Uterus (tissue), 4 donors: ENCODE measurements around the gene LSS. TPM values are rescaled to one million over a fixed set of nuclear protein-coding genes. Genes with fewer than 3 reads are reported as not detected.

Experiments used
- total RNA-seq, 4 donors: library from RNA; depleted of rRNA in 3 of 4; stranded (reverse); fragments of >200 nt in 3 of 4; gene quantifications; one replicate each; pipeline versions ENCODE4 v1.1.0 to v1.2.4, GENCODE V29; 2014 to 2023
- donor health status: DM: yes; HTN: yes; CAD: no.

LSS gene
- total RNA-seq, 4 donors from 2014 or later: 35.4 to 94.0 (median 41.5) TPM

Other genes with a start within 250 kb of the LSS start
- 1,000 to 10,000 TPM in 1 of 4 donors, 100 to 1,000 TPM in 3; 621 to 1,160 (median 804) TPM for gene COL6A1, start 247.0 kb downstream of the LSS start, total RNA-seq
- 1,000 to 10,000 TPM in 2 of 4 donors, 100 to 1,000 TPM in 2; 321 to 1,200 (median 948) TPM for gene COL6A2, start 130.7 kb downstream of the LSS start, total RNA-seq
- 1 to 10 TPM in 2 of 4 donors, not detected in 2; 4.5 to 7.0 TPM for gene FTCD, start 73.2 kb downstream of the LSS start, total RNA-seq
- gene SPATC1L, start 44.3 kb downstream of the LSS start, total RNA-seq: 1 to 10 TPM in 3 of 4 donors, not detected in 1; 4.9 to 10.0 (median 6.4) TPM
- 100 to 1,000 TPM in 2 of 4 donors, 10 to 100 TPM in 2; 24.1 to 128 (median 93.2) TPM for gene MCM3AP, start 56.8 kb upstream of the LSS start, total RNA-seq
- 10 to 100 TPM in 3 of 4 donors, 1 to 10 TPM in 1; 2.9 to 78.6 (median 13.0) TPM for gene YBEY, start 57.6 kb upstream of the LSS start, total RNA-seq
- gene C21orf58, start 95.1 kb upstream of the LSS start, total RNA-seq: 1 to 10 TPM in 3 of 4 donors, under 1 TPM in 1; 0.88 to 9.4 (median 5.6) TPM
- 10 to 100 TPM in 2 of 4 donors, 1 to 10 TPM in 2; 6.2 to 29.7 (median 17.1) TPM for gene PCNT, start 95.4 kb upstream of the LSS start, total RNA-seq
- 10 to 100 TPM; 51.0 to 56.3 (median 51.6) TPM for gene DIP2A, start 230.1 kb upstream of the LSS start, total RNA-seq